ENCODE data around the gene SPATA22.
"Not testable (repeated sequence)": the region's sequence is repeated elsewhere in the genome, so short reads cannot be mapped to it uniquely, and the experiment has no call there.

SPATA22 gene, protein sequence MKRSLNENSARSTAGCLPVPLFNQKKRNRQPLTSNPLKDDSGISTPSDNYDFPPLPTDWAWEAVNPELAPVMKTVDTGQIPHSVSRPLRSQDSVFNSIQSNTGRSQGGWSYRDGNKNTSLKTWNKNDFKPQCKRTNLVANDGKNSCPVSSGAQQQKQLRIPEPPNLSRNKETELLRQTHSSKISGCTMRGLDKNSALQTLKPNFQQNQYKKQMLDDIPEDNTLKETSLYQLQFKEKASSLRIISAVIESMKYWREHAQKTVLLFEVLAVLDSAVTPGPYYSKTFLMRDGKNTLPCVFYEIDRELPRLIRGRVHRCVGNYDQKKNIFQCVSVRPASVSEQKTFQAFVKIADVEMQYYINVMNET

DNA sequence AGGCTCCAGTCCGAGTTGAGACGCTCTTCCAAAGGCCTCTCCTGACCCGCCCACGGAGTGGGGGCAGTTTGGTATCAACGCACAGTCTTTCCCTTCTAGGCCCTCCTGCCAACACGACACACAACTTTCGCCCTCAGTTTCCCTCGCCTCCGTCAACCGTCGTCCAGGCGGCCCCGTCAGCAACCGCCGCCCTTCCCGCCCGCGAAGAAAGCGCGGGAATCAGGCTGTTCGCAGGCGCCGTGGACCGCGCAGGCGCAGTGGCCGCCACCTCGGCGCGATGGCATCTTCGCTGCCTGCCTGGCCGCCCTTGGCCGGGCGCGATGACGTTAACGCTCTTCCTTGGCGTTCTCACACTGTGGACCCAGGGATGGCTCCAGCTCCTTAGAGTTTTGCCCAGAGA is at the start of gene SPATA22:
TSS of gene SPATA22 (minus strand) at position 221 of the 400 bp plus-strand sequence. CDS start 2,494 bp downstream, outside the sequence.
- no peak for DNase-seq

DNA sequence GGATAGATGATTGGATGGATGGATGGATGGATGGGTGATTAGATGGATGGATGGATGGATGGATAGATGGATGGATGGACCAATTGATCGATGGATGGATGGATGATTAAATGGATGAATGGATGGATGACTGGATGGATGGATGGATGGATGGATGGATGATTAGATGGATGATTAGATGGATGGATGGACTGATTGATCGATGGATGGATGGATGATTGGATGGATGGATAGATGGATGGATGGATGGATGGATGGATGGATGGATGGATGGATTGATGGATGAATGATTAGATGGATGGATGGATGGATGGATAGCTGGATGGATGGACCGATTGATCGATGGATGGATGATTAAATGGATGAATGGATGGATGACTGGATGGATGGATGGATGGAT is 47.9 kb upstream of the SPATA22 start:
- DNase-seq = not testable (repeated sequence)

DNA sequence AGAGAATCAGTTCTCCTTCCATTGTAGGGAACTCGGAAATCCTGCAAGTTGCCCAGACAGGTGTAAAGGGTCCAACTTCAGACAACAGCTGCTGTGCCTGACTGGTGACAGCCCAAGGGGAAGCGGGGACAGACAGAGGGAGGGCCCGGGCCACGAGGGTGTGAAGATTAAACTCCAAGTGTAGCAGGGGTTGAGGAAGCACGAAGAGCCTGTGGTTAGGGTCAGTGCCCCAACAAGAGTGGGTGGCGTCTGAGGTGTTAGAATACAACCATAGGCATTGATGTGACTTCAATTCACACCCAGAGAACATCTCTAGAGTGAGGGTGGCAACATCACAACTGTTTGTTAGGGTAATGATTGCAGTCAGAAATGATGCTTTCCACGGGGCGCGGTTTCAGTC is 43.3 kb upstream of the SPATA22 start:
- DNase-seq = no peak

DNA sequence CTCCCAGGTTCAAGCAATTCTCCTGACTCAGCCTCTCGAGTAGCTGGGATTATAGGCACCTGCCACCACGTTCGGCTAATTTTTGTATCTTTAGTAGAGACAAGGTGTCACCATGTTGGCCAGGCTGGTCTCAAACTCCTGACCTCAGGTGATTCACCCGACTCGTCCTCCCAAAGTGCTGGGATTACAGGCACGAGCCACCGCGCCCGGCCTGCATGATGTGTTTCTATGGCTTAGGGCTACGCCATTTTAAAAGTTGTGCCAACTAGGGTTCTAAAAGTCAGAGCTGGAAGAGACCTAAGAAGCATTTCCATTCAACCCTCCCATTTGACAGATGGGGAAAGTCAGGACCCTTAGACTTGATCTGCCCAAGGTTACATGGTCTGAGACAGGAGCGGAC is 42.5 kb upstream of the SPATA22 start:
- DNase-seq = not testable (repeated sequence)

DNA sequence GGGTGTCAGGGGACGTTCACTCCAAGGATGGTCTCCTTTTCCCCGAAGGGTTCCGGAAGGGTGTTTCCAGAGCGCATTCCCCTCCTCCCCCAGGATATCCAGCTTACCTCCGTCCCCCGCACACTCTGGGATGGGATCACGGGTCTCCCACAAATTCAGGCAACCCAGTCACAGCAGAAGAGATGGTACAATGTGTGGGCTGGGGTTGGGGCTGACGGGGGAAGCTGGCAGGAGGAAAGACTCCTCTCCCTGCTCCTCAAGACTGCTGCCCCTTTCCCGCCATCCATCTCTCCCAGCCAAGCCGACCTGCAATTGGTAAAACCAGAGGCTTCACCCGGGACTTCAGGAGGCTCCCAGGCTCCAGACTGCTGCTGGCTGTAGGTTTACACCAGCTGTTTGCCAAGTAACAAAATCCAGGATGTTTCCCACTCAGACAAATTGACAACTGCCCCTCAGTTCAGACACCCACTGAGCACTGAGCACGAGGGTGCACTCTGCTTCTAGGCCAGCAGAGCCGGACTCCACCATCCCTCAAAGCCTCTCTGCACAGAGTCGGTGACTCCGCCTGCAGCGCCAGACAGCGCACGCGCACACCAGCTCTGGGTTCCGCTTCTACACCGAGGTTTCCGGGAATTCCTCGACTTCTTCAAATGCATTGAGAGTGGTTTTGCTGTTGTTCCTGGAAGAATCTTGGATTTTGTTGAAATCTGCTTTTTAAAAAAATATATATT is 41.9 kb upstream of the SPATA22 start:
- no peak for DNase-seq

DNA sequence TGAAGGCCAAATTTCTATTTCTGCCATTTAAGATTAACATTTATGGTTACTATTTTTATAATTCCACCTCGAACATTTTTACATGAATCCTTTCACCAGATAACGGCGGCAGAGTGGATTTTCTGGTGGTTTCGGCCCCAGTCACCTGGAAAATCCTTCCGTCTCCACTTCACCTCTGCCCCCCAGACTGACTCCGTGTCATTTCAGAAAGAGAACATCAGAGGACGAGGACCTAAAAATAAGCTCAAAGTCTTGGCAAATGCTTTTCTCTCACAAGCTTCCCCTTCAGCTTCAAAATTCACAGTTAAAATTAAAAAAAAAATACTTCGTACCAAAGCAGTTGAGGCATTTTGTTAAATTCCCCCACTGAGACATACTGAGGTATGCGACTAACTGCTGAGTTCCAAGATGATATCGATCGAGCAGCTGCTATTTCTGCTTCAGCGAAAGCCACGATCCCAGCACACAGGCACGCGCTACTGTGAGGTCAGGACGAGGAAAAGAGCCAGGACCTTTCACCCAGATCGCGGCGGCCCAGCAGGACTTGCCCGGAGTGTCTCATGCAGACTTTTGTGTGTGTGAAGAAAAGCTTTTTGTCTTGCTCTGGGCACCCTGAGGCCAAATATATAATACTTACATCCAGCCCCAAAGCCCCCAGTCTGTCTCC is 41.0 kb upstream of the SPATA22 start:
- DNase-seq = no peak

DNA sequence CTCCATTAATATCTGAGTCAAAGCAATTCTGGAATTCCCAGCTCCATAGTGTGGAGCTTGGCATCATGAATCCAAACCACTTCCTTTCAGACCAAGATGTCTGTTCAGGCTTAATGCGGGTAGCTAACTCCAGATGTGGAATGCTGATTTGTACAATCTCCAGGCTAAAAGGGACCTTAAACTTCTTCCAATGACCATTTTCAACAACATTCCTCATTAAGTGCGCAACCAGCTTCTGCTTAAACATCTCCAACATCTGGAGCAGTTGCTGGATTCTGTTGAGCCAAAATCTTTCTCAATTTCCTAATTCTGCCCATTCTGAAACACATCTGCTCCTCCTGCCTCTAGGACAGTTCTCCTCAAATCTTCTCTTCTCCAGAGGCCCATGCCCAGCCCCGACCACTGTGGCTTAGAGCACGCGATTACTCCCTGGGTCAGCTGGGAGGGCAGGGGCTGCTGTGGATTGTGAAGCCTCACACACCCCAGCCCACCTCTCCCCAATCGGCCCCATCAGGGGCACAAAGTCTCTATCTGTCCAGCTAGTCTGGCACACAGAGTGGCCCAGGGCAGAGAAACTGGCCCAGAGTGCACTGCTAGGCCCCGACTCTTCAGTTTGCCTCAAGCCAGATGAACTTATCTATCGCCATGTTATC is 40.4 kb upstream of the SPATA22 start:
- no peak for DNase-seq

DNA sequence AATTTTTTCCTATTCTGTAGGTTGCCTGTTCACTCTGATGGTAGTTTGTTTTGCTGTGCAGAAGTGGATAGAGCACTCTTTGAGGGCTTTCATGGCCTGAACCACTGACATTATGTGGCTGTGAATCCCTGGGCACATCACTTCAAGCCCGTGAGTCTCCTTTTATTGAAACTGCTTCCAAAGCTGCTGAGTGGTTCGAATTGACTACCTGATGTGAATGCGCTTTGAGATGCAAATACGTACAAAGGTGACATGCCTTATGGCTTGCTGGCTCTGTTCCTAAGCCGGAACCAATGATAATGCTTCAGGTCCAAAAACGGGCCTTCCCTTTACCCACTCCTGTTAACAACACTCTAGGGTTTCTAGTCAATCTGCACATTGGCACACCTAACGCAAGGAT is 38.5 kb upstream of the SPATA22 start:
- DNase-seq = no peak

DNA sequence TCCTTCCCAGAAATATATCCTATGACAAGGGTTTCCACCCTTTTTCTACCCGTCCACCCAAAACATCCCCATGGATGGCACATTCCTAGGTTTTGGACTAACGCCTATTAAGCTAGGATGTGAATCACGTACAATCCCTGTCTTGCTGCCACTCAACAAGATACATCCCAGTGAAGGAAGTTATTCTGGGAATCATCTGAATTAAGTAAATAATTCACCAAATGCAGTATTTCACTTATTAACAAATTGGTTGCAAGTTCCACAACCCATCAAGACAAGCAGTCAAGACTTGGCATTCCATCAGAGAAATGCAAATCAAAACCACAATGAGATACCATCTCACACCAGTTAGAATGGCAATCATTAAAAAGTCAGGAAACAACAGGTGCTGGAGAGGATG is 36.2 kb upstream of the SPATA22 start:
- DNase-seq = no peak

DNA sequence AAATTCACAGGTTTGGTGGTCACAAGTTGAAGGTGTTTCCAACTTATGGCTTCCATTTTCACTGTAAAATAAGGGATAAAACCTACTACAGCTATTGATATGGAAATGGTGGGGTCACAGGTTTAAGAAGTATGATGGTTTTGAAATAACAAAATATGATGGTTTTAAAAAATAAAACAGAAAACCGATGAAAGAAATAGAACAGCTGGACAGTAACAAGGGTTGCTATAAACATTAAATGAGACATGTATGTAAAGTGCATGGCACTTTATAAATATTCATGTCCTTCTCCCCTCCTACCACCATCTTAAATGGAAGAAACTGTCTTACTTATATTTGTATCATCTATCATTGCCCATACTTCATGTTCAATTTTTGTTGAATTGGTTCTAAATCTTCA is 35.5 kb upstream of the SPATA22 start:
- no peak for DNase-seq

DNA sequence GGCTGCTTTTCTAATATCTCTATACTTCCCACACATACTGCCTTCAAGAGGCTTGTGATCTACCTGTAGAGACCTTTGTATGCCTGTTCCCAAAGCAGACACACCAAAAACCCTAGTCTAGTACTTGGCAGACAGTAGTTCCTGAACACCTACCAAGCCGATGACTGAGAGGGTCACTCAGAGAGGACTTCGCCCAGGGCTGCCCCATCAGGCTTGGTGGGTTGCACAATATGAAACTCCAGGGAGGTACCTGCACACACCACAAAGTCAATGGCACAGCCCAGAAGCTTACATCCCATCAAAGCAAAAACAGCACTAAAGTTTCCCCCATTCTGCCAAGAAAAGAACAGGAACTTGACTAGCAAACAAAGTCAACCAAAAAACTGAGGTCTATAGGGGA is 34.4 kb upstream of the SPATA22 start:
- no peak for DNase-seq

DNA sequence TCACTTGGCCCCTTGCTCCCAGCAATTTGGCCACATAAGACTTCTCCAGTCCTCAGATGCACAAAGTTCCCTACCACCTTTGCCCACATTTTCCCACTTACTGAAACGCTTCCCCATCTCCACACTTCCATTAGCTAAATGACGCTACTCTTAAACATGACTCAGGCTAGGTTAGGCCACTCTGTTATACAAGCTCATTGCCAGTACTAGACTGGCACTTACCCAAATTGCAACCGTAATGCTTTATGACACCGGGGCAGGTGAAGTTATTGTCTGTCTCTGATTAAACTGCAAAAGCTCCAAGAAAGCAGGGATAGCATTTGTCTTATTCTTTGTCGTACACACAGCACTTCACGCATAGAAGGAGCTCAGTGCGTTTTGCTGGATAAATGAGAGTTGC is 33.4 kb upstream of the SPATA22 start:
- DNase-seq = no peak

DNA sequence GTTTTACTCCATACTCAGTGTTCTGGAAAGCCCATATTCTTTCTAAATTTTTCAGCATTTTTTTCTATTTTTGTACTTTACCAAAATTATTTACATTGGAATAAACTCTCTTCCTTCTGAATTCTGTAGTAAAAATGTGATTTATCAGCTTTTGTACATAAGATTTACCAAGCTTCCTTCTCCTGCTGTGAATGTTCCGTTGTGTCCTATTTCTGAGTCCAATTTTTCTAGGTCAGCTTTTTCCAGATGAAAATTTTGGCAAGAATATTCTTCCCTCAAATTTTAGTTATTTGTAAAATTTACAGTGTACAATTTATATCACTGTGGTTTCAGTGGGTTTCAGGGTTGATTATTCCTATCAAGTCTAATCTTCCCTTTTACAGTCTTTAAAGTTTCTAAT is 31.7 kb upstream of the SPATA22 start:
- no peak for DNase-seq

DNA sequence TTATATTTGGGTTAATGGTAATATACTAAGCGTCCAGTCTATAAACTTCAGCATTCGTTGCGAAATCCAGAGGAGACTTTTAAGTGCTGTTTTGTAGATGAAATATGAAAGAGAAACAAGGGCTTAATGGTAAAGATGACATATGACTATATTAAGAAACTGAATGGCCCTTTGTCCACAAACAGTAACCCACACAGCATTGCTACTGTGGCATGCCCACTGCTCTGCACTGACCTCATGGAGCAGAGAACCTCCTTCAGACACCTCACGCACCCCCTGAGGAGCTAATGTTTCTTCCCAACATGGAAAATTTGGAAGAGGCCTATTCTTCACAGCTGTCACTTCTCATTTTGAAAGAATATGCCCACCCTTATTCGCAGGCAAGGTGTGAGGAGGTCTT is 30.8 kb upstream of the SPATA22 start:
- no peak for DNase-seq

DNA sequence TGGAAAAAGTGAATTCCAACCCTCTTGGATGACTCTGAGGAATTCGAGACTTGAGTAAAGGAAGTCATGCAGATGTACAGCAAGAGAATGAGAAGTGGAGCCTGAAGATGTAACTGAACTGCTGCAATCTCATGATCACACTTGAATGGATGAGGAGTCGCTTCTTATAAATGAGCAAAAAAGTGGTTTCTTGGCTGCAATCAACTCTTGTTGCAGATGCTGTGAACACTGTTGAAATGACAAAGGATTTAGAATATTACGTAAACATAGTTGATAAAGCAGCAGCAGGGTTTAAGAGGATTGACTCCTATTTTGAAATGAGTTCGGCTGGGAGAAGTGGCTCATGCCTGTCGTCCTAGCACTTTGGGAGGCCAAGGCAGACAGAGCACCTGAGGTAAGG is 29.7 kb upstream of the SPATA22 start:
- no peak for DNase-seq

DNA sequence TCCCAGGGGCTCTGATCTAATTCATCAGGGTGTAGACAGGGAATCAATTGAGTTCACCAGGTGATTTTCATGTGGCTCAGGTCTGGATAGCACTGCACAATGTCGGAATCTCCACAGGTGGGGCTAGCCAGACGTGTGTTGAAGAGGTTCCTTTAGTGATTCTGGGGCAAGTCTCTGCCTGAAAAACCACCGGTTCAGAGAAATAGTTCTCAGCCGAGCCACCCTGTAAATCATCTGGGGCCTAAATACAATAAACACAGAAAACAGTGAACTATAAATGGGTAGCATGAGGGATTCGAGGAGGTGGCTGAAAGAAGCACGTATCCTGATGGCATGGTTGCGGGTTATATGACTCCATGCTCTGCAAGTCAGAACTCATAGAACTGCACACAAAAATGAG is 25.5 kb upstream of the SPATA22 start:
- DNase-seq = no peak

DNA sequence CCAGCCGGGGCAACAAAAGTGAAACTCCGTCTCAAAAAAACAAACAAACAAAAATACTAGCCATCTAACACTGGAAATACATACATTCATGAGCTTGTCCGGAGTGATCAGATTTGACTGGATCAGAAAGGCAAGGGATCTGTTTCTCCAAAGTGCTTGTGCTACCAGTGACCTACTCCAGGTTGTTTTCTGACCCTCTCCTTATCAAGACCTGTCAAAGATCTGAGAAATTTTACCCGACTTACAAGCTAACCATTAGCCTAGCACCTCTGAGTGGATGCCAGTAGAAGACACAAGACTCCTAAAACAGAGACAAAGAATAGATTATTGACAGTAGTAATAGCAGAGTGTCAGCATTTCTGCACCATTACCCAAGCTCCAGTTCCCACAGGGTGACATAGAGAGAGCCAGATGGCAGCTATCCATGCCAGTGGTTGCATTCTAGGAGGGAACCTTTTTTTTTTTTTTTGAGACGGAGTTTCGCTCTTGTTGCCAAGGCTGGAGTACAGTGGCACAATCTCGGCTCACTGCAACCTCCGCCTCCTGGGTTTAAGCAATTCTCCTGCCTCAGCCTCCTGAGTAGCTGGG is 14.0 kb upstream of the SPATA22 start:
- no peak for DNase-seq

DNA sequence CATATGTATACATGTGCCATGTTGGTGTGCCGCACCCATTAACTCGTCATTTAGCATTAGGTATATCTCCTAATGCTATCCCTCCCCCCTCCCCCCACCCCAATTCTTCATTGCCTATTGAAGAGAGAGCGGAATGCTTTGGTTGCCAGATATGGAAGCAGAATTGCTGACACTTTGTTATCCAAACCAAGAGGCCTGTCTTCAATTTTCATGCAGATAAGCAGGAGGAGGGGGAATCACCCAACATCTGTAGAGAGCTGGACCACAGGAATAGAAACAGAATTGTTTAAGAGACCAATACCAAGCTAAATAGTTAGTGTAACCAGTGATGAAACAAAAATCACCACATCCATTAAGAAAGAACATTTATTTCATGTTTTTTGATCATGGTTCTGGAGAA is 11.2 kb upstream of the SPATA22 start:
- no peak for DNase-seq

DNA sequence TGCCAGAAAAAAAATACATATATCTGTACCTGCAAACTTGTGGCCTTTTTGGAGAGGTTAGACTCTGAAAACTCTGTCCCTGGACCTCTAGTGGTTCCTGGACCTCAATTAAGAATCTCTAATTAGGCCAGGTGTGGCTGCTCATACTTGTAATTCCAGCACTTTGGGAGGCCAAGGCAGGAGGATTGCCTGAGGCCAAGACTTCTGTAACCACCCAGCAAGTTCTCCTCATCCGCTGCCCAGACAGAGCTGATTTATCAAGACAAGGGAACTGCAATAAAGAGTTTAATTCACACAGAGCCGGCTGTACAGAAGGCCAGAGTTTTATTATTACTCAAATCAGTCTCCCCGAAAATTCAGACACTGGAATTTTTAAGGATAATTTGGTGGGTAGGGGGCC is 8.4 kb upstream of the SPATA22 start:
- no peak for DNase-seq

DNA sequence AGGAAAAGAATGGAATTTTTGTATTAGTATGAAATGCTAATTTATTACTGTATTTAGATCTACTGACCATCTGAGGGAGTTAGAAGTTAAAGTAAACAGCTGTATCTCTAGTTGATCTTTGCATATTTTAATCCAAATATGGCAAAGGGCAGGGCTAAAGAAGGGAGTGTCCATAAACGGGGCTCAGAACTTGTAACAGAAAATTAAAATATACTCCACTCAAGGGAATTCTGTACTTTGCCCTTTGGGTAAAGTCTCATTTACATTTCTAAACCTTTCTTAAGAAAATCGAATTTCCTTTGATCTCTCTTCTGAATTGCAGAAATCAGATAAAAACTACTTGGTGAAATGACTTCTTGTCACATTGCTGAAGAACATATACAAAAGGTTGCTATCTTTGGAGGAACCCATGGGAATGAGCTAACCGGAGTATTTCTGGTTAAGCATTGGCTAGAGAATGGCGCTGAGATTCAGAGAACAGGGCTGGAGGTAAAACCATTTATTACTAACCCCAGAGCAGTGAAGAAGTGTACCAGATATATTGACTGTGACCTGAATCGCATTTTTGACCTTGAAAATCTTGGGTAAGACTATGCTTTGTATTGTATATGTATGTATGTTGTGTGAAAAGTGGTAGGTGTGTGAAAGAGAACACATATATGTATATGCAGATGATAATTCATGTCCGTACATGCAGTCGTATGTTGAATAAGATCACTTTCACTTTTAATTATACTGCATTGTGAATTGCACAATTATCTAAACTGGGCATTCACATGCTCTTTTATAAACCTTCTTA is 4.4 kb upstream of the SPATA22 start, which contains the start of gene ASPA:
TSS of gene ASPA (plus strand) at position 186 of the 799 bp plus-strand sequence. CDS start at position 349, 163 bp downstream.
- no peak for DNase-seq

DNA sequence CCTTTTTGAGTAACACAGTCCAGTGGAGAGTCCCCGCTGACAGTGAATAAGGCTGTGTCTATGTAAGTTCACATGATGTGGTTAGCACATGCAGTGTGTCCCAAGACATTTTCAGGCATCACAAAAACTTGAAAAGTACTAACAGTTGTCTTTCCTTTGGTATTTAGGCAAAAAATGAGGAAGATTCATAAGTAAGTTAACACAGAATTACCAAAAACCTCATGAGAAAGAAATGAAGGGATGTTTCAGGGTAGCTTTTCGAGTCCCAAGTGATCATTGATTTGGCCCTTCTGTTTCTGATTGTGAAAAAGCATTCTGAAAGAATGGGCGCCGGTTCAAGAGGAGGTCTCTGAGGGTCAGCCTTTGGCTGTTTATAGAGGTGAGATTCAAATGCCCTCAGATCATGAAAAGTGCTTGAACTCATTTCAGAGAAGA is 3.6 kb upstream of the SPATA22 start:
- no peak for DNase-seq

DNA sequence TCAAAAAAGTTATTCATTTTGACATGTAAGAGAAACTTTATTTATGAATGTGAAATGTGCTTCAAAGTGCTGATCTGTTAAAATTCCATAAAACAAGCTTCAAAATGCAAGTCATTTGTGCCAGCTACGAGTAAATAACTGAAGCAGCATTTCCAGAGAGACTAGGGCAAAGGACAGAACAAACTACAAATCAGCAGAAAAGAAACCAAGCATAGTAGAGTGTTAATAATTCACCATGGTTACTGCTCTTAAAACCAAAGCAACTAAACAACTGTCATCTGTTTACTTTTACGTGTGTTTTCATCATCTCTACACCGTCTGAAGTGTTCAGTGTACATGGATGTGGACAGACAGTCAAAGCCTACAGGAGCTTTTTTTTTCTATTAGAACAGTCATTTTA is 2.6 kb upstream of the SPATA22 start:
- no peak for DNase-seq
